ENCODE data around the gene ZFYVE1. TPM values are rescaled to one million over a fixed set of nuclear protein-coding genes. Genes with fewer than 3 reads are reported as not detected.

The ZFYVE1 gene
- total RNA-seq, 2 experiments from 2014 or later, result 11.5 to 14.3 TPM

DNA sequence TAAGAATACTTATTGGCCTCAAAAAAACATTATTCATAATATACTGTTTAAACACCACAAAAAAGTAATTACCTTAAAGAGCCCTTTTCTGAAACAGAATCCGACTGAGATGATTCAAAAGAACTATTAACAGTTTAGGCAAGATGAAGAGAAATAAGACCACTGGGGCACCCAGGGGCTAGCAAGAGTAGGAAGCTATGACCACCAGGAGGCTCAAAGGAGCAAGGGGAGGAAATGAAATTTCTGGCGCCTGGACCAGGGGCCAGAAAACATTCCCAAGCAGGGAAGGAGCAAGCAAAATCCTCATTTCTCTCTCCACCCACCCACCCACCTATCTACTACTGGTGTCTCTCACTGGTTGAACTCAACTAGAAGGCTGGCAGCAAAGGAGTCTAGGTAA lies 106.9 kb downstream of the ZFYVE1 start:
- H3K4me3 ChIP-seq (ENCODE audit: low read depth, low read length, poor library complexity, severe bottlenecking), result no peak overlapping the region
- BruUV-seq (replicated peaks), result no TSS peak
- H3K9me2 ChIP-seq (ENCODE audit: insufficient read depth, low read length), result no peaks in the 10 kb centered on the region
- no peaks in the 10 kb centered on the region for H3K9me3 ChIP-seq (ENCODE audit: low read length)
- TF ChIP-seq EZH2phosphoT487 (IDR thresholded peaks at IDR 0.05; ENCODE audit: borderline replicate concordance, low read depth, low read length), result no peak
- TF ChIP-seq, protein P1, sequence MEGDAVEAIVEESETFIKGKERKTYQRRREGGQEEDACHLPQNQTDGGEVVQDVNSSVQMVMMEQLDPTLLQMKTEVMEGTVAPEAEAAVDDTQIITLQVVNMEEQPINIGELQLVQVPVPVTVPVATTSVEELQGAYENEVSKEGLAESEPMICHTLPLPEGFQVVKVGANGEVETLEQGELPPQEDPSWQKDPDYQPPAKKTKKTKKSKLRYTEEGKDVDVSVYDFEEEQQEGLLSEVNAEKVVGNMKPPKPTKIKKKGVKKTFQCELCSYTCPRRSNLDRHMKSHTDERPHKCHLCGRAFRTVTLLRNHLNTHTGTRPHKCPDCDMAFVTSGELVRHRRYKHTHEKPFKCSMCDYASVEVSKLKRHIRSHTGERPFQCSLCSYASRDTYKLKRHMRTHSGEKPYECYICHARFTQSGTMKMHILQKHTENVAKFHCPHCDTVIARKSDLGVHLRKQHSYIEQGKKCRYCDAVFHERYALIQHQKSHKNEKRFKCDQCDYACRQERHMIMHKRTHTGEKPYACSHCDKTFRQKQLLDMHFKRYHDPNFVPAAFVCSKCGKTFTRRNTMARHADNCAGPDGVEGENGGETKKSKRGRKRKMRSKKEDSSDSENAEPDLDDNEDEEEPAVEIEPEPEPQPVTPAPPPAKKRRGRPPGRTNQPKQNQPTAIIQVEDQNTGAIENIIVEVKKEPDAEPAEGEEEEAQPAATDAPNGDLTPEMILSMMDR (conservative IDR thresholded peaks at IDR 0.05; ENCODE audit: low read length), result peak; percentile 37
- H3K27ac ChIP-seq (ENCODE audit: low read depth, low read length, poor library complexity, severe bottlenecking), result no peak overlapping the region
- no peaks in the 10 kb centered on the region for H3K36me3 ChIP-seq (ENCODE audit: insufficient read depth, low read length)
- H3K4me1 ChIP-seq (ENCODE audit: insufficient read depth, low read length, poor library complexity, severe bottlenecking), result no peaks in the 10 kb centered on the region
- DNase-seq (ENCODE audit: low spot score), result no peak
- CTCF ChIA-PET (ENCODE audit: unreplicated experiment), result no interaction called here
- H3K4me2 ChIP-seq (ENCODE audit: low read length), result no peak overlapping the region
- no peaks in the 10 kb centered on the region for H4K20me1 ChIP-seq (ENCODE audit: insufficient read depth, low read length)
- H3K79me2 ChIP-seq (ENCODE audit: insufficient read depth, low read depth, low read length), result no peaks in the 10 kb centered on the region
- no peak overlapping the region for H2AFZ ChIP-seq (ENCODE audit: low read length)
- POLR2A ChIA-PET, result interaction anchor here (0.6 to 0.7 kb wide), 2 partner anchors 11 to 1184 kb away, joined by 3 to 5 read pairs; no protein-coding TSS in a partner anchor
- intact Hi-C loops (cut with micrococcal nuclease; ENCODE audit: unreplicated experiment), result no loop called here

Small RNA genes lying within 50 kb of the gene (small RNA-seq; reads per million reads assigned to genes)
- gene RN7SL586P, result not detected

Other genes starting within 250 kb of the ZFYVE1 start
- not detected in 2 replicates for gene DPF3, start 133.0 kb downstream of the ZFYVE1 start, total RNA-seq (2014; rRNA removed; shearing (Covaris generic))
- 0.42 and 0.55 TPM in 2 replicates for gene DPF3, start 133.0 kb downstream of the ZFYVE1 start, total RNA-seq (2022)
- gene DCAF4, start 100.6 kb downstream of the ZFYVE1 start, total RNA-seq (2014; rRNA removed; shearing (Covaris generic)), result 31.1 and 37.5 TPM in 2 replicates
- 45.9 and 48.8 TPM in 2 replicates for gene DCAF4, start 100.6 kb downstream of the ZFYVE1 start, total RNA-seq (2022)
- gene RBM25, start 31.4 kb upstream of the ZFYVE1 start, total RNA-seq (2014; rRNA removed; shearing (Covaris generic)), result 60.1 and 70.5 TPM in 2 replicates
- gene RBM25, start 31.4 kb upstream of the ZFYVE1 start, total RNA-seq (2022), result 119 and 120 TPM in 2 replicates
- 16.9 and 28.0 TPM in 2 replicates for gene PSEN1, start 109.4 kb upstream of the ZFYVE1 start, total RNA-seq (2014; rRNA removed; shearing (Covaris generic))
- gene PSEN1, start 109.4 kb upstream of the ZFYVE1 start, total RNA-seq (2022), result 24.4 and 25.9 TPM in 2 replicates
- 2.8 and 4.0 TPM in 2 replicates for gene PAPLN, start 210.4 kb upstream of the ZFYVE1 start, total RNA-seq (2014; rRNA removed; shearing (Covaris generic))
- gene PAPLN, start 210.4 kb upstream of the ZFYVE1 start, total RNA-seq (2022), result 7.9 and 9.0 TPM in 2 replicates

Measured in OCI-LY7 (cell line).